Thoracic aorta endothelial cell (primary cell): ENCODE results near the gene COX7B2. TPM values are rescaled to one million over a fixed set of nuclear protein-coding genes. Genes with fewer than 3 reads are reported as not detected.

Source experiments
- total RNA-seq: library from RNA; depleted of rRNA; stranded (reverse); fragments of >200 nt; gene quantifications from 2 replicates; pipeline ENCODE4 v1.2.3, GENCODE V29; 2012

COX7B2 gene
- not detected in 2 replicates for total RNA-seq

GRCh38 chr4:46909078-46909477 is at the start of gene COX7B2:
Gene COX7B2 (minus strand): TSS chr4:46909245. CDS start chr4:46735192, 174,053 bp downstream.

Other genes starting within 250 kb of the COX7B2 start
- gene GABRA4, start 84.3 kb upstream of the COX7B2 start, total RNA-seq: not detected in 2 replicates
- gene GABRB1, start 122.3 kb upstream of the COX7B2 start, total RNA-seq: not detected in 2 replicates